OCI-LY7 (cell line): ENCODE results near the gene NCBP2. TPM values are rescaled to one million over a fixed set of nuclear protein-coding genes. Genes with fewer than 3 reads are reported as not detected.

Experiments
- BruUV-seq: library from RNA; stranded (reverse); fragments of 400-500 nt; replicated peaks from 2 replicates; lab custom pipeline; 2021; lab: Mats Ljungman, UMichigan
- CTCF ChIA-PET: fragments of 300-600 bp; sonication (Branson Sonifier 250); formaldehyde crosslinking; loops from one replicate; lab custom pipeline; 2022; ENCODE audit warnings: antibody characterized with exemption; ENCODE audit not compliant: unreplicated experiment; lab: Charles Lee
- POLR2A ChIA-PET: fragments of 300-600 bp; sonication (Branson Sonifier 250); formaldehyde crosslinking; loops from one replicate; lab custom pipeline; 2022; ENCODE audit warnings: antibody characterized with exemption; lab: Charles Lee
- DNase-seq: peaks from one replicate; pipeline ENCODE4 v3.0.0-alpha.2; 2015; ENCODE audit warnings: low spot score
- H2AFZ ChIP-seq: fragments of 200-600 bp; sonication (generic), shearing (Covaris generic); 2 replicates; pipeline ENCODE4 v1.6.1; 2014; ENCODE audit warnings: mild to moderate bottlenecking, antibody characterized with exemption, low read length, moderate library complexity
- H3K27ac ChIP-seq: fragments of 200-600 bp; sonication (generic); 2 replicates; pipeline ENCODE4 v1.5.1; 2014; ENCODE audit warnings: mixed run types, low read depth, mild to moderate bottlenecking, moderate library complexity, low read length, inconsistent platforms; ENCODE audit not compliant: poor library complexity, severe bottlenecking
- H3K36me3 ChIP-seq: fragments of 200-600 bp; sonication (generic); 2 replicates; pipeline ENCODE4 v1.6.1; 2014; ENCODE audit warnings: mild to moderate bottlenecking, antibody characterized with exemption, low read length, moderate library complexity, mixed read lengths; ENCODE audit not compliant: insufficient read depth
- H3K4me1 ChIP-seq: fragments of 200-600 bp; sonication (generic); 2 replicates; pipeline ENCODE4 v1.5.1; 2014; ENCODE audit warnings: mild to moderate bottlenecking, low read length; ENCODE audit not compliant: insufficient read depth, poor library complexity, severe bottlenecking
- H3K4me2 ChIP-seq: fragments of 200-600 bp; sonication (generic); 2 replicates; pipeline ENCODE4 v1.6.1; 2014; ENCODE audit warnings: mild to moderate bottlenecking, low read length
- H3K4me3 ChIP-seq: fragments of 200-600 bp; sonication (generic); 2 replicates; pipeline ENCODE4 v1.5.1; 2014; ENCODE audit warnings: mild to moderate bottlenecking, low read depth, low read length; ENCODE audit not compliant: poor library complexity, severe bottlenecking
- H3K79me2 ChIP-seq: fragments of 200-600 bp; sonication (generic); 2 replicates; pipeline ENCODE4 v1.6.1; 2016; ENCODE audit warnings: low read depth, mild to moderate bottlenecking, low read length, moderate library complexity, mixed read lengths; ENCODE audit not compliant: insufficient read depth
- H3K9me2 ChIP-seq: fragments of 200-600 bp; sonication (generic); 2 replicates; pipeline ENCODE4 v1.6.1; 2016; ENCODE audit warnings: mild to moderate bottlenecking, low read length, mixed read lengths; ENCODE audit not compliant: insufficient read depth
- H3K9me3 ChIP-seq: fragments of 200-600 bp; sonication (generic); 2 replicates; pipeline ENCODE4 v1.6.1; 2014; ENCODE audit warnings: mild to moderate bottlenecking, mixed run types, low read length, mixed read lengths
- H4K20me1 ChIP-seq: fragments of 200-600 bp; sonication (generic); 2 replicates; pipeline ENCODE4 v1.6.1; 2014; ENCODE audit warnings: mild to moderate bottlenecking, antibody characterized with exemption, low read length, moderate library complexity, mixed read lengths; ENCODE audit not compliant: insufficient read depth
- CTCF ChIP-seq: fragments of 200-600 bp; sonication (generic); conservative IDR thresholded peaks from 2 replicates; pipeline ENCODE4 v1.5.1; 2014; ENCODE audit warnings: mild to moderate bottlenecking, antibody characterized with exemption, low read length, moderate library complexity, mixed read lengths
- EZH2phosphoT487 ChIP-seq: fragments of 200-600 bp; sonication (generic); IDR thresholded peaks from 2 replicates; pipeline ENCODE4 v1.6.1; 2018; ENCODE audit warnings: low read depth, borderline replicate concordance, mild to moderate bottlenecking, mixed run types, antibody characterized with exemption, low read length, moderate library complexity, mixed read lengths
- intact Hi-C: fragments of 100-400 bp; cut with micrococcal nuclease; formaldehyde crosslinking; loops from one replicate; pipeline ENCODE4 v1.10.0; 2022; ENCODE audit not compliant: unreplicated experiment
- total RNA-seq, 2 experiments: library from RNA; depleted of rRNA in 1 of 2; stranded (reverse); fragments of >200 nt in 1 of 2; shearing (Covaris generic) in 1 of 2; gene quantifications; 2 replicates each; pipeline ENCODE4 v1.2.3, GENCODE V29; 2014 to 2022

Gene NCBP2
- total RNA-seq, 2 experiments from 2014 or later = 46.4 to 73.6 TPM

GRCh38 chr3:196962930-196963630 lies 20.8 kb upstream of the NCBP2 start:
- Histone ChIP-seq H2AFZ (peak overlapping the region; percentile 61; the same call in 1 of the 2 replicates), H4K20me1 (no peaks in the 10 kb centered on the region), H3K27ac (no peak overlapping the region), H3K4me2 (no peak overlapping the region), H3K4me3 (no peak overlapping the region), H3K9me3 (no peaks in the 10 kb centered on the region), H3K79me2 (no peaks in the 10 kb centered on the region), H3K4me1 (peaks cover 11% of the 10 kb centered on the region), H3K9me2 (no peaks in the 10 kb centered on the region), H3K36me3 (no peaks in the 10 kb centered on the region)
- CTCF ChIA-PET = interaction anchor here (0.5 kb wide), 1 partner anchor 21 kb away, joined by 3 read pairs; the partner anchor contains the start of gene NCBP2
- POLR2A ChIA-PET = no interaction called here
- intact Hi-C loops = loop anchor here (10.0 kb wide), 1 partner anchor 248 kb away; the partner anchor contains the start of genes CEP19 and PIGX
- BruUV-seq = no TSS peak
- DNase-seq = no peak
- TF ChIP-seq EZH2phosphoT487 = no peak
- no peak for TF ChIP-seq CTCF

GRCh38 chr3:196962108-196962929 lies 20.0 kb upstream of the NCBP2 start:
- ChIA-PET POLR2A (no interaction called here), CTCF (no interaction called here)
- TF ChIP-seq EZH2phosphoT487 = no peak
- BruUV-seq = no TSS peak
- Histone ChIP-seq H3K9me2 (no peaks in the 10 kb centered on the region), H2AFZ (peak overlapping the region; percentile 61; the same call in 1 of the 2 replicates), H3K4me1 (peaks cover 11% of the 10 kb centered on the region), H3K4me2 (no peak overlapping the region), H3K9me3 (no peaks in the 10 kb centered on the region), H3K36me3 (no peaks in the 10 kb centered on the region), H4K20me1 (no peaks in the 10 kb centered on the region), H3K79me2 (no peaks in the 10 kb centered on the region), H3K27ac (no peak overlapping the region), H3K4me3 (no peak overlapping the region)
- intact Hi-C loops = loop anchor here (10.0 kb wide), 1 partner anchor 248 kb away; the partner anchor contains the start of genes CEP19 and PIGX
- no peak for DNase-seq

- Histone ChIP-seq H3K36me3 (no peaks in the 10 kb centered on the region), H3K4me1 (no peaks in the 10 kb centered on the region), H3K9me3 (no peaks in the 10 kb centered on the region), H3K4me3 (no peak overlapping the region), H3K4me2 (no peak overlapping the region), H3K27ac (no peak overlapping the region), H4K20me1 (no peaks in the 10 kb centered on the region), H3K79me2 (no peaks in the 10 kb centered on the region), H2AFZ (no peak overlapping the region), H3K9me2 (no peaks in the 10 kb centered on the region)
- CTCF ChIA-PET = no interaction called here
- POLR2A ChIA-PET = interaction anchor here (0.6 to 1.4 kb wide), 2 partner anchors 31 to 497 kb away, joined by 3 to 4 read pairs; no protein-coding TSS in a partner anchor
- no peak for DNase-seq
- TF ChIP-seq EZH2phosphoT487 = no peak
- no peak for TF ChIP-seq CTCF
- intact Hi-C loops = no loop called here
- BruUV-seq = no TSS peak
These were observed 12.5 kb upstream of the NCBP2 start for GRCh38 chr3:196954832-196955231.
